GM21447 (cell line): ENCODE measurements around the gene MRPL43.
A peak's percentile ranks its signal among the peaks of the same experiment; 100 is the strongest.

Experiments used
- ATAC-seq: cut with Tn5 transposase; IDR thresholded peaks from one replicate; pipeline ENCODE4 v1.9.1; 2021; ENCODE audit not compliant: unreplicated experiment

Gene MRPL43

GRCh38 chr10:101005361-101005760 is 18.1 kb upstream of the MRPL43 start:
- no peak for ATAC-seq

GRCh38 chr10:101003639-101004206 is 16.4 kb upstream of the MRPL43 start:
- ATAC-seq: no peak

GRCh38 chr10:101002456-101002855 is 15.2 kb upstream of the MRPL43 start:
- ATAC-seq: no peak

GRCh38 chr10:101001659-101002035 is 14.3 kb upstream of the MRPL43 start:
- ATAC-seq: no peak

GRCh38 chr10:101000915-101001658 is 13.8 kb upstream of the MRPL43 start:
- no peak for ATAC-seq

- ATAC-seq: no peak
Measured at GRCh38 chr10:101000127-101000914, 13.0 kb upstream of the MRPL43 start.

- ATAC-seq: no peak
Measured at GRCh38 chr10:100999742-101000126, 12.4 kb upstream of the MRPL43 start, which contains the start of gene LZTS2. Gene LZTS2 (plus strand): TSS chr10:100999808. CDS start chr10:101002539, 2,731 bp downstream.

- ATAC-seq: peak; percentile 41
Measured at GRCh38 chr10:100998991-100999741, 11.9 kb upstream of the MRPL43 start.

GRCh38 chr10:100998183-100998990 is 11.1 kb upstream of the MRPL43 start:
- ATAC-seq: peak; percentile 36

- ATAC-seq: peak; percentile 32
Measured at GRCh38 chr10:100997360-100998182, 10.3 kb upstream of the MRPL43 start.

GRCh38 chr10:100996678-100997359 is 9.5 kb upstream of the MRPL43 start:
- peak; percentile 18 for ATAC-seq

GRCh38 chr10:100995181-100995580 is 7.9 kb upstream of the MRPL43 start:
- no peak for ATAC-seq

- no peak for ATAC-seq
Measured at GRCh38 chr10:100993986-100994708, 6.8 kb upstream of the MRPL43 start.

- ATAC-seq: no peak
Measured at GRCh38 chr10:100989088-100989487, 1.8 kb upstream of the MRPL43 start.

GRCh38 chr10:100988166-100988565 is 869 bp upstream of the MRPL43 start:
- ATAC-seq: no peak

GRCh38 chr10:100987685-100988049 is 370 bp upstream of the MRPL43 start:
- ATAC-seq: no peak

GRCh38 chr10:100986623-100986951 is 710 bp downstream of the MRPL43 start:
- no peak for ATAC-seq

GRCh38 chr10:100985336-100985735 is 2.0 kb downstream of the MRPL43 start:
- no peak for ATAC-seq
